Activated CD8-positive, alpha-beta memory T cell treated with anti-CD3 and anti-CD28 coated beads for 48 hours (primary cell): Measurements from ENCODE around the gene SNUPN.
"Not testable (repeated sequence)": the region's sequence is repeated elsewhere in the genome, so short reads cannot be mapped to it uniquely, and the experiment has no call there.

Experiments used
- DNase-seq, 3 experiments: peaks; one replicate each; pipeline ENCODE4 v3.0.0-alpha.2; 2020; ENCODE audit warnings: low read depth in 2 of 3, low spot score in 2 of 3

SNUPN gene

DNA sequence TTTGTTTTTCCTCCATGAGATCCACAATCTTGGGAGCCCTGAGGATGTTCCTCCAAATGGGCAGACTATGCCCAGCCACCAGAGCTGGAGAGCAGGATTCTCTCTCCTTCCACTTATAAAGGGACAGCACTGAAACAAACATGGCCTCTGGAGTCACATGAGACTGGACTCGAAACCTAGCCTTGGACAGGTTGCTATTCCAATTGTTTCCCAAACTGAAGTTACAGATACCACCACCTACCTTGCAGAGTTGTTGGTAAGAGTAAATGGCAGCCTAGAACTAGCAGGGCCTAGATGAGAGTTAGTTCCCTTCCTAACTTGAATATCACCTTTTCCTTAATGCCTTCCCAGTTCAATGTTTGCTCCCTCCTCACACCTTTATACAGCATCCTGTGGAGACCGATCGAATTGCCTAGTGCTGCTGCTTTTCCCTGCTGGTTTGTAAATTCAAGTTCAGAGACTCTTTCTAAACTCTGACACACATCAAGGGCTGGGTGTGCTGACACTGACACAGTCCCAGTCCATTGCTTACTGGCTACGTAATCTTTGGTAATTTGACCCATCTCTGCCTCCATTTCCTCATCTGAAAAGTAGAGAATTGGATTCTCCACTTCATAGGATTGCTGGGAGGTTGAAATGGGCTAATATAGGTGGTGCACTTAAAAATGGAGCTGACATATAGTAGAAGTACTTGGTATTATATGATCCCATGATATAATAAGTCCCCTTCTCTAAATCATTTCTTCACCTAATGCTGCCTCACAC is 11.9 kb upstream of the SNUPN start:
- no peak for DNase-seq

GRCh38 chr15:75636026-75636425 is 10.5 kb upstream of the SNUPN start:
- no peak for DNase-seq

DNA sequence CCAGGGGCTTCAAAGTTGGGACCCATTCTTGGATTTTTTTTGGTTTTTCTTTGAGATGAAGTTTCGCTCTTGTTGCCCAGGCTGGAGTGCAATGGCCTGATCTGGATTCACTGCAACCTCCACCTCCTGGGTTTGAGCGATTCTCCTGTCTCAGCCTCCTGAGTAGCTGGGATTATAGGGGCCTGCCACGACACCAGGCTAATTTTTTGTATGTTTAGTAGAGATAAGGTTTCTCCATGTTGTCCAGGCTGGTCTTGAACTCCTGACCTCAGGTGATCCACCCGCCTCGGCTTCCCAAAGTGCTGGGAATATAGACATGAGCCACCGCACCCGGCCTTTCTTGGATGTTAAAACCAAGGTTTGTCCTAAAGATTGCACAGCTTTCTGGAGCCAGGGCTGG is 8.4 kb upstream of the SNUPN start:
- not testable (repeated sequence) for DNase-seq

- DNase-seq = no peak
These were observed 6.4 kb upstream of the SNUPN start for GRCh38 chr15:75631935-75632334.

DNA sequence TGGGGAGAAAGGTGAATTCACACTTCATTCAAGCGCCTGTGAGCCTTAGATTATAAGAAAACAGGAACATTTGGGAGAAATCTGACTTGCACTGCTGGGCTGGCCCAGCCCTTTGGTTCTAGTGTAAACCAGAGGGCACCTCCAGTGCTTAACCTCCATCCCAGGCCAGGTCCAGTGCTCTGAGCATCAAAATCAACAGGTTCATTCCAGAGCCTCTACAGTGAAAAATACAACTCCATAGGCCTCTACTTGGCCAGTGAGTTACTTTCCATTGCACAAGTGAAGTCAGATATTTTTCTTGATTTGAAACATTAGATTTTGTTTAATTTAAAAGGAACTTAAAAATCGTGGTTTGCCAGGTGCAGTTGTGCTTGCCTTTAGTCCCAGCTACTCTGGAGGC is 3.0 kb downstream of the SNUPN start:
- no peak for DNase-seq

- DNase-seq = no peak
These were observed 4.6 kb downstream of the SNUPN start for GRCh38 chr15:75620841-75621391.

- no peak for DNase-seq
These were observed 5.3 kb downstream of the SNUPN start for GRCh38 chr15:75620058-75620820.

- no peak for DNase-seq
These were observed 8.8 kb downstream of the SNUPN start for GRCh38 chr15:75616766-75617165.

GRCh38 chr15:75606711-75607699 is 18.5 kb downstream of the SNUPN start:
- no peak for DNase-seq

- no peak for DNase-seq
These were observed 19.5 kb downstream of the SNUPN start for GRCh38 chr15:75606026-75606425.

- no peak for DNase-seq
These were observed 26.1 kb downstream of the SNUPN start for GRCh38 chr15:75599401-75599800.

GRCh38 chr15:75598361-75598760 is 27.2 kb downstream of the SNUPN start:
- no peak for DNase-seq

DNA sequence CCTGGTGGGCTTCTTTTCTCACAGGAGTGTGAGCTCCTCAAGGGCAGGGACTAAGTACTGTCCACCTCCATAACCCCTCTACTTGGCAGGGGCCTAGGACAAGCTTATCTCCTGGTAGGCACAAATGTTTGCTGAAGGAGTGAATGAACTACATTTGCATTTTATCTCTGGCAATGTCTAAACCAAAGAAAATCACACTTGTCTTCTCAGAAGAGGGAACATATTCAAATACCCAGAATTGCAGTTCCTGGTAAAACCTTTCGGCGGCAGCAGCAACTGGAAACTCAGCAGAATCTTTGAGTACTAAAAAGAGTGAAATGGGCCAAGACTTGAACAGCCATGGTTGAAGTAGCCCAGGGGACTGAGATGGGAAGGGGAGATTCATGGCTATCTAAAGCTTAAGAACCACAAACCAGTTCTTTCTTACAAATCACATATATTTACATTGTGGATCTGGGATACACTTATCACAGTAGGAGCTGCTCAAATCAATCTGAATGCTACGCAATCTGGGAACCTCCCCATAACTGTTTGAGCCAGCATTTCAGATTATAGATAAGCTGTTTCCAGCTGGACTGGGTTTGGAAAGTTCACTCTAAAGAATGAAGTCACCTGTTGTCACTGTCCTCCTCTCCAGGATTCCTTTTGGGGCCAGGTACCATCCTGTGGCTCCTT is 27.7 kb downstream of the SNUPN start:
- DNase-seq = no peak

GRCh38 chr15:75596703-75597345 is 28.7 kb downstream of the SNUPN start:
- DNase-seq = no peak

- no peak for DNase-seq
These were observed 31.2 kb downstream of the SNUPN start for GRCh38 chr15:75594276-75594675.

- DNase-seq = no peak
These were observed 33.7 kb downstream of the SNUPN start for GRCh38 chr15:75591655-75592364.

GRCh38 chr15:75590239-75590638 is 35.3 kb downstream of the SNUPN start:
- DNase-seq = no peak

GRCh38 chr15:75589071-75589470 is 36.5 kb downstream of the SNUPN start:
- DNase-seq = no peak

DNA sequence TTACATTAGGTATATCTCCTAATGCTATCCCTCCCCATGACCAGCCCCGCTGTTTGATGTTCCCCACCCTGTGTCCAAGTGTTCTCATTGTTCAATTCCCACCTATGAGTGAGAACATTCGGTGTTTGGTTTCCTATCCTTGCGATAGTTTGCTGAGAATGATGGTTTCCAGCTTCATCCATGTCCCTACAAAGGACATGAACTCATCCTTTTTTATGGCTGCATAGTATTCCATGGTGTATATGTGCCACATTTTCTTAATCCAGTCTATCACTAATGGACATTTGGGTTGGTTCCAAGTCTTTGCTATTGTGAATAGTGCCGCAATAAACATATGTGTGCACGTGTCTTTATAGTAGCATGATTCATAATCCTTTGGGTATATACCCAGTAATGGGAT is 39.1 kb downstream of the SNUPN start:
- DNase-seq = not testable (repeated sequence)
